Heart left ventricle (tissue), 16 donors: ENCODE results near the gene C16orf96. TPM values are rescaled to one million over a fixed set of nuclear protein-coding genes. Genes with fewer than 3 reads are reported as not detected.

Experiments used
- ATAC-seq, 4 donors: fragments of 200-7000 bp; cut with Tn5 transposase; one replicate each; pipeline ENCODE4 v1.9.1; 2020 to 2022; ENCODE audit warnings: moderate library complexity in 4 of 4, mild to moderate bottlenecking in 3 of 4, moderate number of reproducible peaks in 1 of 4
- DNase-seq, 5 donors: peaks; one replicate each; pipeline ENCODE4 v3.0.0-alpha.2; 2020
- H3K27ac ChIP-seq, 12 donors: fragments of 200-600 bp; sonication (generic) in 4 of 12; one replicate each; pipeline versions ENCODE4 v1.5.0 to v1.8.0; 2016 to 2022; ENCODE audit warnings: mild to moderate bottlenecking in 2 of 12
- H3K27me3 ChIP-seq, 9 donors: fragments of 200-600 bp; sonication (generic) in 2 of 9; one replicate each; pipeline versions ENCODE4 v1.5.1 to v1.8.0; 2016 to 2022; ENCODE audit warnings: mild to moderate bottlenecking in 3 of 9
- H3K36me3 ChIP-seq, 9 donors: fragments of 200-600 bp; sonication (generic) in 2 of 9; one replicate each; pipeline versions ENCODE4 v1.5.0 to v1.8.0; 2018 to 2022; ENCODE audit warnings: mild to moderate bottlenecking in 2 of 9
- H3K4me1 ChIP-seq, 12 donors: fragments of 200-600 bp; sonication (generic) in 4 of 12; one replicate each; pipeline versions ENCODE4 v1.5.0 to v1.8.0; 2016 to 2022; ENCODE audit warnings: mild to moderate bottlenecking in 3 of 12
- H3K4me3 ChIP-seq, 12 donors: fragments of 200-600 bp; sonication (generic) in 4 of 12; one replicate each; pipeline versions ENCODE4 v1.5.0 to v1.8.0; 2017 to 2022; ENCODE audit warnings: mild to moderate bottlenecking in 9 of 12, moderate library complexity in 4 of 12
- H3K9me3 ChIP-seq, 12 donors: fragments of 200-600 bp; sonication (generic) in 4 of 12; one replicate each; pipeline versions ENCODE4 v1.5.0 to v1.8.0; 2016 to 2022; ENCODE audit warnings: mild to moderate bottlenecking in 1 of 12
- POLR2A ChIP-seq, 2 donors: fragments of 450-650 bp; IDR thresholded peaks; one replicate each; pipeline ENCODE4 v1.6.1; 2017; ENCODE audit warnings: antibody characterized with exemption in 2 of 2, mild to moderate bottlenecking in 2 of 2, moderate library complexity in 2 of 2
- WGBS, 4 donors: extraction: QIAGEN DNeasy Blood & Tissue Kit in 2 of 4; methylation state at CpG; one replicate each; pipeline versions ENCODE4 v1.1.5 to v1.1.7; 2013 to 2018; 5-methylcytosine and 5-hydroxymethylcytosine counted together
- intact Hi-C, 10 donors: fragments of 100-400 bp; cut with DNase I; formaldehyde crosslinking; loops; one replicate each; pipeline versions ENCODE4 v1.11.1 to v1.14.2; 2022
- polyA plus RNA-seq, 2 donors: library from polyadenylated mRNA; stranded (reverse); fragments of 200-250 nt; gene quantifications; one replicate each; pipeline ENCODE4 v1.2.3, GENCODE V29; 2013
- total RNA-seq, 9 donors: library from RNA; depleted of rRNA in 2 of 9; stranded (reverse); fragments of >200 nt in 2 of 9; fragmentation: NEBNext Ultra II Directional in 3 of 9; extraction: Animal tissue kit (Norgen Biotek cat#: 25700) in 3 of 9; gene quantifications; one replicate each; pipeline versions ENCODE4 v1.1.0 to v1.2.4, GENCODE V29; 2016 to 2023
- TF ChIP-seq, protein P1 (sequence below), 12 donors: fragments of 200-600 bp; sonication (generic) in 4 of 12; IDR thresholded peaks; one replicate each; pipeline versions ENCODE4 v1.5.0 to v1.8.0; 2018 to 2022; ENCODE audit warnings: antibody characterized with exemption in 12 of 12, mild to moderate bottlenecking in 5 of 12
- donor health status: ischemic (EF 13 %, LVEDD 7.1; RV severe dilation, severe dysfunction).
- donor health status: healthy with polysubstance abuse.
- donor health status: DM: no; HTN: yes; CAD: no.
- donor health status: DM: no; HTN: no; CAD: no.
- donor health status: ischemic (EF 25% LVEDD 6.9; RV normal size, moderate dysfunction).
- donor health status: ischemic (EF 25% LVEDD 5.7; RV mildly dilated, moderate dysfunction).
- donor health status: healthy.
- donor health status: DM: yes; HTN: yes; CAD: no.
- donor health status: ischemic (EF 35%, LVEDD 5.7; RV mildly dilated, moderate dysfunction).
- donor health status: nonischemic (EF 11% LVEDD 7.7; RV severe dilation, severe dysfunction).
- donor health status: DM: yes; HTN: yes; CAD: no.
- donor health status: PGD.
- donor health status: ischemic (EF 29% LVEDD 5.4; RV normal size, mild dysfunction).
- donor health status: nonischemic (EF 23%, LVEDD 6.1; RV moderate dilation, normal function).

Gene C16orf96
- total and polyA plus RNA-seq, 11 donors: 0.01 to 0.19 (median 0.13) TPM; not detected in 2

- Histone ChIP-seq H3K4me3 (no peak overlapping the region), H3K36me3 (peaks cover 0 to 10% (median 0%) of the 10 kb centered on the region in 9 donors), H3K27ac (peak overlapping the region in 1 of 12 donors; percentile 9), H3K9me3 (no peaks in the 10 kb centered on the region), H3K4me1 (peaks cover 0 to 64% (median 21%) of the 10 kb centered on the region in 12 donors), H3K27me3 (no peaks in the 10 kb centered on the region)
- 91 to 96% (median 94%) methylated on average over 10 of the region's 10 CpGs for WGBS, 4 donors
- no peak for ATAC-seq
- intact Hi-C loops: loop anchor here in 1 of 10 donors (5.0 kb wide), 1 partner anchor 80 kb away; the partner anchor contains the start of gene UBALD1
- no peak for TF ChIP-seq POLR2A (IDR thresholded peaks at IDR 0.05)
- TF ChIP-seq, protein P1, sequence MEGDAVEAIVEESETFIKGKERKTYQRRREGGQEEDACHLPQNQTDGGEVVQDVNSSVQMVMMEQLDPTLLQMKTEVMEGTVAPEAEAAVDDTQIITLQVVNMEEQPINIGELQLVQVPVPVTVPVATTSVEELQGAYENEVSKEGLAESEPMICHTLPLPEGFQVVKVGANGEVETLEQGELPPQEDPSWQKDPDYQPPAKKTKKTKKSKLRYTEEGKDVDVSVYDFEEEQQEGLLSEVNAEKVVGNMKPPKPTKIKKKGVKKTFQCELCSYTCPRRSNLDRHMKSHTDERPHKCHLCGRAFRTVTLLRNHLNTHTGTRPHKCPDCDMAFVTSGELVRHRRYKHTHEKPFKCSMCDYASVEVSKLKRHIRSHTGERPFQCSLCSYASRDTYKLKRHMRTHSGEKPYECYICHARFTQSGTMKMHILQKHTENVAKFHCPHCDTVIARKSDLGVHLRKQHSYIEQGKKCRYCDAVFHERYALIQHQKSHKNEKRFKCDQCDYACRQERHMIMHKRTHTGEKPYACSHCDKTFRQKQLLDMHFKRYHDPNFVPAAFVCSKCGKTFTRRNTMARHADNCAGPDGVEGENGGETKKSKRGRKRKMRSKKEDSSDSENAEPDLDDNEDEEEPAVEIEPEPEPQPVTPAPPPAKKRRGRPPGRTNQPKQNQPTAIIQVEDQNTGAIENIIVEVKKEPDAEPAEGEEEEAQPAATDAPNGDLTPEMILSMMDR (IDR thresholded peaks at IDR 0.05): no peak
- no peak for DNase-seq
These were observed 23.9 kb upstream of the C16orf96 start for GRCh38 chr16:4532238-4532637.

DNA sequence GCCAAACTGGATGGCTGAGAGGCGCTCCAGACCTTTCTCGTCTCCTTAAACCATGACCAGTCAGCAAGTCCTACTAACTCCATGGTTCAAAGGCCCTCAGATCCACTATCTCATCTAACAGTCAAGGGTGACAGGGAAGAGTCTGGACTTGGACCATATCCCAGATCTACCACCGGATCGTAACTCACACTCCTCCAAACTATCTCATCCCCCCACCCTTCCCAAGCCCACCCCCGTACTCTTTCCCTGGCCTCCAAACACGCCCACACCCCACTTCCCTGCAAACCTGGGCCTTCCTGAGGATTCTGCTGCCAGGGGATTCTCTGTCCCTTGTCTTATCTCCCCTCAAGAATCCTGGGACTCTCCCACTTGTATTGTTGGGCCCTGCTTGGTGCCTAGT, 22.6 kb upstream of the C16orf96 start:
- intact Hi-C loops: loop anchor here in 1 of 10 donors (5.0 kb wide), 1 partner anchor 79 kb away; the partner anchor contains the start of gene UBALD1
- H3K4me1 ChIP-seq: peaks cover 0 to 69% (median 25%) of the 10 kb centered on the region in 12 donors
- no peak for ATAC-seq

DNA sequence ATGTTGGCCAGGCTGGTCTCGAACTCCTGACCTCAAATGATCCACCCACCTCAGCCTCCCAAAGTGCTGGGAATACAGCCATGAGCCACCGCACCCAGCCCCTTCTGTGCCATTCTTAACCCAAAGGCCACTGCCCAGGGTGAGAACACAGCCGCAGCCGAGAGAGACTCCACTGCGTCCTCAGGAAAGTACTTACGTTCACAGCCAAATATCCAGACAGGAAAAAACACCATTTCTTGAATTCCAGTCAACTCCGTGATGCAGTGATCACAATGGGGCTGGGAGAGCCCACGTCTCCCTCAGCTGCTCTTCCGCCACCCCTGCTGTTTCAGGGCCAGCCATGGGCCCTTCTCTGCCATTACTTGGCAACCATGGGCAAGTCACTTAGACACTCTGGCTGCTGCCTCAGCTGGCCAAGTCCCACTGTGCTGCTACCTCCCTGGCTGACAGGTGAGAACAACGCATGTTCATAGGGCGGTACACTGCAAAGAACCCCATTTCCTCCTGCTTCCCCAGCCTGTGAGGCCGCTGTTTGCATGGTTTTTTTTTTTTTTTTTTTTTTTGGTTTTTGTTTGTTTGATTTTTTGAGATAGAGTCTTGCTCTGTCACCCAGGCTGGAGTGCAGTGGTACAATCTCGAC, 21.9 kb upstream of the C16orf96 start:
- TF ChIP-seq, protein P1 (IDR thresholded peaks at IDR 0.05): no peak
- TF ChIP-seq POLR2A (IDR thresholded peaks at IDR 0.05): no peak
- ATAC-seq (peak in 1 of 4 donors; percentile 15), DNase-seq (no peak)
- Histone ChIP-seq H3K27ac (peak overlapping the region in 11 of 12 donors; percentile 20 to 76 (median 48)), H3K27me3 (no peaks in the 10 kb centered on the region), H3K4me1 (peaks cover 0 to 62% (median 21%) of the 10 kb centered on the region in 12 donors), H3K36me3 (peaks cover 0 to 10% (median 0%) of the 10 kb centered on the region in 9 donors), H3K4me3 (no peak overlapping the region), H3K9me3 (peaks cover 0 to 6% (median 1%) of the 10 kb centered on the region in 12 donors)
- 59 to 69% (median 64%) methylated on average over 13 of the region's 13 CpGs for WGBS, 4 donors
- intact Hi-C loops: loop anchor here in 1 of 10 donors (5.0 kb wide), 1 partner anchor 78 kb away; the partner anchor contains the start of gene UBALD1

More for the DNA sequence above, 22.6 kb upstream of the C16orf96 start:
- Histone ChIP-seq H3K36me3 (peaks cover 0 to 10% (median 0%) of the 10 kb centered on the region in 9 donors), H3K27ac (peak overlapping the region in 9 of 12 donors; percentile 20 to 76 (median 58)), H3K4me3 (no peak overlapping the region), H3K27me3 (no peaks in the 10 kb centered on the region), H3K9me3 (no peaks in the 10 kb centered on the region)
- no peak for TF ChIP-seq POLR2A (IDR thresholded peaks at IDR 0.05)
- TF ChIP-seq, protein P1 (IDR thresholded peaks at IDR 0.05): no peak
- 65 to 79% (median 75%) methylated on average over 6 of the region's 6 CpGs for WGBS, 4 donors
- no peak for DNase-seq

DNA sequence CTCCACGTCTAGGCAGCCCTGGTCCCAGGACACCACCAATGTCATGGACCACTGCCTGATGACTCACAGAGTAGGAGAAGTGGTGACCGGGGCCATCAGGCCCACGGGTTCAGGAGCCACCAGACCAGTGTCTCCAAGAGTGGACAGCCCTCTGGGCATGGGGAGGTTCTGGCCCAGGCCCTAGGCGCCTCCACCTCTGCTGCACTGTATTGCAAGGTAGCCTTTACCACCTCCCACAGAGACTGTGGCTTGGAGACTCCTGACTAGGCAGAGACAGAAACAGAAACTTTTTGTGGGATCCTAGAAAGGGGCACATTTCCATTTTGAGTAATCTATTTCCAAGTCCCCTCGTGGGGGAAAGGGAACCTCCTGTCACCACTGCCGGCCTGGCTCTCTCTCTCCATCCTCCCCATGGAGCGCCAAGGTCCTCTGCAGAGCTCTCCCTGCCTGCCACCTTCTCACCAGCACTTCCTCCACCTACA, 20.5 kb upstream of the C16orf96 start:
- no peak for TF ChIP-seq POLR2A (IDR thresholded peaks at IDR 0.05)
- TF ChIP-seq, protein P1 (IDR thresholded peaks at IDR 0.05): no peak
- DNase-seq (no peak), ATAC-seq (no peak)
- intact Hi-C loops: loop anchor here in 2 of 10 donors (5.0 kb wide), 3 partner anchors 58 to 108 kb away; partner anchors contain the start of genes DNAJA3 (in 1 of the 2) and HMOX2 (in 1 of the 2)
- H3K27me3 ChIP-seq: no peaks in the 10 kb centered on the region
- no peak overlapping the region for H3K4me3 ChIP-seq
- peak overlapping the region in 1 of 12 donors; percentile 61 for H3K27ac ChIP-seq
- H3K9me3 ChIP-seq: peaks cover 0 to 17% (median 8%) of the 10 kb centered on the region in 12 donors
- H3K4me1 ChIP-seq: peaks cover 0 to 55% (median 20%) of the 10 kb centered on the region in 12 donors
- WGBS, 4 donors: 74 to 84% (median 78%) methylated on average over 6 to 7 of the region's 7 CpGs
- H3K36me3 ChIP-seq: peaks cover 0 to 10% (median 0%) of the 10 kb centered on the region in 9 donors
